Endothelial cell of hepatic sinusoid (primary cell): ENCODE measurements around the gene BTBD9.

Experiments used
- in situ Hi-C: cut with HindIII; loops from 2 replicates; pipeline ENCODE4 v1.10.0; 2017; ENCODE audit warnings: low sequenced_read_pairs

BTBD9 gene

DNA sequence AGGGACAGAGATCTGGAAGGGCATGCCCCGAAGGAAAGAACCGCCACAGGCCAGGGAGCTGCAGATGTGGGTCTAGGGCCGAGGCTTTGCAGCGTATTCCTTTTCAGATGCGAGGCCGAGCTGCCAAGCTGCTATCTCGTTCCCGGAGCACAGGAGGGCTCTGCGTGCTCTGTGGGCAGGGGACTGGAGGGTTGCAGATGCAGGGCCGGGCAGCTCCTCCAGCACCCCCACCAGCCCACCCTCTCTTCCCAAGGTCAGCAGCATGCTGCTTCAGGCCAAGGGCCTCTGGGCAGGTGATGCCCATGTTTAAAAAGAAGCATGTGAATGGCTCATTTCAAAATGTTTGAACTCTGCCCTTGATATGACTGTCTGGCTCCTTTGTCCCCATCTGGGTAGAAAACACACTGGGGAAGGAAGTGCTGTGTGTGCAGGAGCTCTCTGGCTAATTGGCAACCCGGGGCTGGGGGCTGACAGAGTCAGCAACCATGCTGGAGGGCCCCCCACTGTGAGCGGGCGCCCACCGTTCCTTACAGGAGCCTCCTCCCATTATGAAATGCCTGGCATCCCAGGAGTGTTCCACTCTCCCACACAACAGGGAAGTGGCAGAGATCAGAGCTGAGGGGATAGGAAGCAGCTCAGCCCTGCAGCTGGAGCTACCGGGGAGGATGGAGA lies 466.9 kb downstream of the BTBD9 start:
- in situ Hi-C loops = loop anchor here (10.0 kb wide), 1 partner anchor 102 kb away; no protein-coding TSS in a partner anchor

DNA sequence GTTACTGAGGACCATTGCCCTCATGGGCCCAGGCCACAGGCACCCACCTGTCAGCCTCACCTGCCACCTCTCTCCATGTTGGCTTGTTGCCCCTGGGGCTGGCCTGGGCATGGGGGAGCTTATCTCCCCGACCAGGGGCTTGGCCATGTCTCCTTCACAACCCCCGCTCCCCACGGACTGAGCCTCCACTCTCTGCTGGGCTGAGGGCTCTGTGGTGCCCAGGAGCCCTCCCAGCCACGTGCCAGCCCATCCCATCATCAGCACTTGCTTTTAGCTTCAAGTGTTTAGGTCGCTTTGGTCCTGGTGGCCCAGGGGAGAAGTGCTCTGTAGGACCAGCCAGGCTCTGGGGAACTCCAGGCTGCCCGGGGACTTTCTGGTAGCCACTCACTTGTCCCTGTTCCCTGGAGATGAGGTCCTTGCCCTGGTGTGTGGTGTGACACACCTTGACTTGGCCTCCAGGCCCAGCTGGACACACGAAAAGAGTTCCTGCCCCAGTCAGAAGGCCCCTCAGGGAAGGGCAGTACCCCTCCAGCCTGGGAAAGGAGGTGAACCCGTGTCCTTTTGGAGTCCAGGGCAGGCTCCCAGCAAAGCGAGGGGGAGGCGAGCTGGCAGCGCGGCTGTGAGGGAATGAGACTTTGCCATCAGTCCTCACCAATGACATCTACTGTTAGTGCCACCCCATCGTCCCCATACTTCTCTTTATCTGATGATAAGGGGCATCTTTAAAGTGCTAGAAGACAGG lies 467.6 kb downstream of the BTBD9 start:
- in situ Hi-C loops = loop anchor here (10.0 kb wide), 1 partner anchor 103 kb away; no protein-coding TSS in a partner anchor

DNA sequence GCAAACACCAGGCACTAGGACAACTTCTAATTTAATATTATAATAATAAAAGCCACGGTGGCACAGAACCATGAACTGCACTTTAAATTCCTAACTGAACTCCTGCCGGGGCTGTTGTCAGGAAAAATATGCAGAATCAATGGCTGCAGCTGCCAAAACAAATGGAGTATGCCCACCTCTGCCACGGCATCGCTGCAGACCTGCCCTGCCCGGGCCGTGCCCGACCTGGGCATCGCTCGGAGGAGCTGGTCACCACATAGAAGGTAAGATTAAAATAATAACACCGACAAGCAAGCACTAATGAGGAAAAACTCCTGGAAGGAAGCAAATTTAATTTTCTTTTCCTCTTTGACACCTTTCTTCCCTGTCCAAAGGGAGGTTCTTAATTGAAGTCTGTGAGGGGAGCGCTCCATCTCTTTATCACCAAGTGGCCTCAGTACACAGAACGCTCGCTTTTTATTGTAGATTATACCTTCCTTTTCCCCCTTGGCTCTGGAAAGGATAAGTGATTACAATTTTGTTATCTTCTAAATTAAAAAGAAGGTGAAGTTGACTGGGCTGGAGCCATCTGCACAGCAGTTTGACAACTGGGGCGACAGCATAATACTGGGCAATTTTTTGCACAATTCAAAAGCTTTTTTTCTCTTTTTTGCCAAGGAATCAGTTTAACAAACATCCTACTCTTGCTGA lies 468.9 kb downstream of the BTBD9 start:
- in situ Hi-C loops = loop anchor here (10.0 kb wide), 1 partner anchor 104 kb away; no protein-coding TSS in a partner anchor

DNA sequence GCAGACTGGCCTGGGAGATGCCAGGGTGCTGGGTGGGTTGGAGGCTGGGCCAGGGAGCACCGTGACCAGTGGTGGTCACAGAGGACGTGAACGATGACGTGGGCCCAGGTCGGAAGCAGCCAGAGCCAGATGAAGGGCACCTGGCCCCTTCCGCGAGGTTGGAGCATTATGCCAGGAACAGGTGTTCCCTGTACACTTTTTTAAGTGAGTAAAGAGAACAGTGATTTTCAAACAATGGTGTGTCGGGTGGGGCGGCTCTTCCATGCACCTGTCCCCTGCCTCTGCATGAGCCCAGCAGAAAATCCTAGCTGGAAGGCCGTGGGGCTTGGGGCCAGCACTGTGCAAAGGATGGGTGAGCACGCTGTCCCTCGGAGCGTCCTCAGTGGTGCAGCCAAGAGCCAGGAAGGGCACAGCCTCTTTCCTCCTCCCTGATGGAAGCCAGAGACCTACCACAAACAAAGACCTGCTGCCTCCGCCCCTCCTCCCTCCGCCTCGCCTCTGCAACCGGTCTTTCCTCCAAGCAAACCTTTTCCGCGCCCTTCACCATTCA lies 469.7 kb downstream of the BTBD9 start:
- in situ Hi-C loops = loop anchor here (10.0 kb wide), 1 partner anchor 105 kb away; no protein-coding TSS in a partner anchor

DNA sequence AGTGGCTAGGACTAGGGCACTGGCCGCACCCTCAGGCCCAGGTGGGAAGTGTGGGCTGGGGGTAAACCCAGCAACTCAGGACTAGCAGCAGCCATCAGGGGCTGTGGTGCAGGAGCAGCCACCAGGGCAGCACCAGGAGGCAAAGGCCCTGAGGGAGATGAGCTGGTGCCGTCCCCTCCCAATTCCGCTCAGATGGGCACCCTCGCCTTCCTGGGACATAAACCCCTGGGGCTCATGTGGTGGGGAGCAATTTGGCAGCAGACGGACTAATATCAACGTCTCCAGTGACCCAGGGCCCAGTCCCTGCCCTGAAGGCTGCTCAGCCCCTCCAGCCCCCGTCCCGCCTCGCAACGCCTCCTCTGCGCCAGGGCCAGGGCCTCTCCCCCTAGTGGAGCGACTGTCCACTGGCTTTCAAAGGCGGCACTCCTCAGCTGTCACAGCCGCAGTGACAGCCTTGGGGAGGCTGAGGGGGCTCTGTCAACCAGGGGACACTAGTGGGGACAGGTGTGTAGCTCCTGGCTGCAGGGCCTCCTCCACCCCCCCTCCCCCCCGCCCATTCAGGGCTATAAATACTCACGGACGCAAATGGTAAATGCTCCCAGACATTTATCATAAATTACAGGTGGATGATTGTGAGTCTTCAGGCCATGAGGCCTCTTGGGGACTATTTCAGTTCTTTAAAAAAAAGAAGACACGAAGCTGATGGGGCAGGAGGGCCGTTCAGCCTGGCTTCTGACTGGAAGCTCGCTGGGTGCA lies 470.3 kb downstream of the BTBD9 start:
- in situ Hi-C loops = no loop called here

DNA sequence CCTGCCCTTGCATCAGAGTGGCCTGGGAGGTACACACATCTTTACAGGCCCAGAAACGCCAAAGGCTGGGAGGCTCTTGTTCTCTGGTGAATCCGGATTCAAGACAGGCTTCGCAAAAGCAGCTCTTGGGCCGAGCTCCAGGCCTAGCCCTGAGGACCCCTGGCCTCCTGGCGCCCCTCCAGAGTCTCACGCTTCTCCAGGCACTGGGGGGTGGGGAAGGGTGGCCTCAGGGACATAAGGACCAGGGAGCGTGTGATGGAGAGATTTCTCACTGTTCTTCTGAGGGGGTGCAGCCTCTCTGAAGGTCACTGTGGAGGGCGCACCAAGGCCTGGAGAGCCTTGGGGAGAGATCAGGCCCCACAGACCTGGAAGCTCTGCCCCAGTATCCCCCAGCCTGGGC lies 471.0 kb downstream of the BTBD9 start:
- in situ Hi-C loops = no loop called here

DNA sequence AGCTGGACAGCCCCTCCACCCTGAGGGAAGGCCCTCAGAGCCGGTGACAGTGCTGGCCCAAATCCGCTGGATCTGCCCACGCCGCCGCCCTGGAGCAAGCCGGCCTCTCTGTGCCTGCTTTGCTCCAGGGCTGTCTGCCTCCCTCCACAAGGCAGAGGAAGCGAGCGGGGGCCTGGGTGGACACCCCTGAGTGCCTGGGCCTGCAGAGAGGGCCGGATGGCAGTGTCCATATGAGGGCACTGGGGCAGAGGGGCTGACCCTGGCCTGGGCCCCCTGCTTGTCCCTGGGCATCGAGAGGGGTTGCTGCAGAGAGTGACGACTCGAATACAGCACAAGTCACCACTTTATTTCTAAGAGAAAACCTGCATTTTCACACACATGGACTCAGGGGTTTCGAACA lies 471.6 kb downstream of the BTBD9 start:
- in situ Hi-C loops = no loop called here

DNA sequence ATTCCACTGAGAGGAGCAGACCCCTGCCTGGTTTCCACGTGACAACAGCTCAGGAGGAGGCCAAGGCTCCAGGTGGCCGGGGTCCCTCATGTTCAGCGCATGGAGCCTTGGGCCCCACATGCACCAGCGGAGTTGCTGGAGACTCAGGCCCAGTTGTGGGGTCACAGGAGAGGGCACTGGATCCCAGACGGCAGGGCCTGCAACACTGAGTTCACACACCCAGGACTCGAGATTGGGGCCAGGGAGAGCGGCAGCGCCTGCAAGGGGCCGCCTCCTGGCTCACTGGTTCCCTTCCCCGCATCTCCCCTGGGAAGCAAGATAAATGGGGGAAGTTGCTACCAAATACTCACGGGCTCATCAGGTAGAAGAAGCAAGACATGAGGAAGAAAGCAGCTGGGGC lies 472.1 kb downstream of the BTBD9 start:
- in situ Hi-C loops = no loop called here

DNA sequence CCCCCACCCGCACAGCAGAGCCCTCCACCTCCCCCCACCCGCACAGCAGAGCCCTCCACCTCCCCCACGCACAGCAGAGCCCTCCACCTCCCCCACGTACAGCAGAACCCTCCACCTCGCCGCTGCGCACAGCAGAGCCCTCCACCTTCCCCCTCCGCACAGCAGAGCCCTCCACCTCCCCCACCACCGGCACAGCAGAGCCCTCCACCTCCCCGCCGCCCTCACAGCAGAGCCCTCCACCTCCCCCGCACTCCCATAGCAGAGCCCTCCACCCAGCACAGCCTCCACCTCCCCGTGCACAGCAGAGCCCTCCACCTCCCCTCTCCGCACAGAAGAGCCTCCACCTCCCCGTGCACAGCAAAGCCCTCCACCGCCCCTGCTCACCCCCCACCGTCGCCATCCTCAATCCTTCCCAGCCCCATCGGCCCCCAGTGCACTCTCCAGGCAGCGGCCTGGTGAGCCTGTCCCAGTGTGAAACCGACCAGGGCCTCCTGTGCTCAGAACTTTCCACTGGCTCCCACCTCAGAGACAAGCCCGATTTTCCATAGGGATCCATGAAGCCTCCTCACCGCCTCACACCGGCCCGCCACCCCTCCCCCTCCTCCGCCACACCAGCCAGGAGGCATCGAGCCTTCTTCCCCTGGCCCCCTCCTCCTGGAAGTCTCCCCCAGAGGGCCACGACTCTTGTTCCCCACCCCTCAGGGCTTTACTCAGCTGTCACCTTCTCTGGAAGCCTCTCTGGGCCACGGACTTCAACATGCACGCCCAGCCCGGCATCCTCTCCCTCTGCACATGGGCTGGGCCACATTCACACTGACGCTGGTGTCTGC lies 473.1 kb downstream of the BTBD9 start:
- in situ Hi-C loops = no loop called here

DNA sequence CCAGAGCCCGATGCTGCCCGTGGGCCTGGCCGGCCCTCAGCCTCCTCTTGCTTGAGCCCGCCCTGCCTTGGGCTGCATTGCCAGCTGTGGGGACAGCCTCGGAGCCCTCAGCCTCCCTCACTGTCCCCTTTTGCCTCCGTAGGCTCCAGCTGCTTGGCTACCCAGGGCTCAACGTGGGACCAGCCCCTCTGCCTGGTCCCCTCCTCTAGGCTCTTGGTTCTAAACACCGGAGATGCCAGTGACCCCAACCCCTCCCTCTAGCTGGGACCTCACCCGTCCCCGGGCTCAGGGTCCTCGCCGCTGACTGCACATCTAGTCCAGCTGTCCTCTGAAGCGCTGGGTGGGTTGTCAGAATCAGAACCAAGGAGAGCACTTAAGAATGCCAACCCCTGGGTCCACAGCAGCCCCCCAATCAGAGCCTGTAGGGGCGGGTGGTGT lies 475.0 kb downstream of the BTBD9 start:
- in situ Hi-C loops = no loop called here

DNA sequence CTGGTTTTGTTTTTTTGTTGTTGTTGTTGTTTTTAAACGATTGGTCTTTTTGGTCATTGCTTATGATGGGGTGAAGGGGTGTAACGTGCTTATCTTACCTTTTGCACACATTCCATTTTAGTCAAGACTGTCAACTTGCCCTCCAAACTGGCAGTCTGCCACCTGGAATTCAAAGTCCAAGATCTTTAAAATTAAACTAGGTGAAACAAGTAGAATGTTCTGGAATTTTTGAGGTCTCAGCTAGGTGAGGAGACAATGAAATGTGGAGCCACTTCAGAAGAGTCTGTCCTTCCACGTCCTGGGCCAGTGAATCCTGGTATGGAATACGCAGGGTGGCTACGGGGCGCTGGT lies 475.6 kb downstream of the BTBD9 start:
- in situ Hi-C loops = no loop called here

DNA sequence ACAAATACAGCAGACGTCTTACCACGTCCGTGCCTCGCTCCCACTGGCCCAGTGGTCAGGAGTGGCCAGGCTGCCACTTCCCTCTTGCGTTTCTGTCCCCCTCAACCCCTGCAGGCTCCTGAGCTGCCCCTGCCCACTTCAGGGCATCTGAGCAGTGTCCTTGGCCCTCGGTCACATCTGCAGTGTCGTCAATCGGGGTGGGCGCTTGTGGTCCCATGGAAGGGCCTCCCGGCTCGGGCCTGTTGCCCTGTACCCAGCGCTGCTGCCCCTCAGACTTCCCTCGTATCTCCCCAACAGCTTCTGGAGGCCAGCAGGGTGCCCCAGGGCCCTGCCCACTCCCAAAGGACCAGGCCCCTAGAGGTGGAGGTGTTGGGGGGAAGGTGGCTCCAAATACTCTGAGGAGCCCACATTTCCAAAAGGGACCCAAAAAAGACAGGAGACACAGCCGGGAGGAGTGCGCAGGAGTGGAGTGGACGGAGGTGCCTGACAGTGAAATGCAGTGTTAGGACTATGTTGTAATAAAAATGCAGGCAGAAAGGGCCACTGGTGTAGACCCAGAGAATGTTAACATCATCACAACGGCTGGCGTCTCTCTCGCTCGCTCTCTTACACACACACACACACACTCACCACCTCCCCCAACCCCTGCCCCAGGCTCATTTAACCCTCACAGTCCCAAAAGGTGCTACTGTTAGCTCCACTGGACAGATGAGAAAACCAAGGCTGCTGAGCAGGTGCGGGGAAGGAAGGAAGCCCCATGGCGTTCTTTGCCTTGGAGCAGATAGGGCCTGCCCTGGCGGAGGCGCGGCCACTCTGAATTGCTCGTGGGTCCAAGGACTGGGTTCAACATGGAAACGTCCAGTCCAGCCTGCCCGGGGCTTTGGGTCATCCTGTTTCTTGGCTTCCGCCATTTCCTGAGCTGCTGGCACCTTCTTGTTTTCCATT lies 476.3 kb downstream of the BTBD9 start:
- in situ Hi-C loops = no loop called here

DNA sequence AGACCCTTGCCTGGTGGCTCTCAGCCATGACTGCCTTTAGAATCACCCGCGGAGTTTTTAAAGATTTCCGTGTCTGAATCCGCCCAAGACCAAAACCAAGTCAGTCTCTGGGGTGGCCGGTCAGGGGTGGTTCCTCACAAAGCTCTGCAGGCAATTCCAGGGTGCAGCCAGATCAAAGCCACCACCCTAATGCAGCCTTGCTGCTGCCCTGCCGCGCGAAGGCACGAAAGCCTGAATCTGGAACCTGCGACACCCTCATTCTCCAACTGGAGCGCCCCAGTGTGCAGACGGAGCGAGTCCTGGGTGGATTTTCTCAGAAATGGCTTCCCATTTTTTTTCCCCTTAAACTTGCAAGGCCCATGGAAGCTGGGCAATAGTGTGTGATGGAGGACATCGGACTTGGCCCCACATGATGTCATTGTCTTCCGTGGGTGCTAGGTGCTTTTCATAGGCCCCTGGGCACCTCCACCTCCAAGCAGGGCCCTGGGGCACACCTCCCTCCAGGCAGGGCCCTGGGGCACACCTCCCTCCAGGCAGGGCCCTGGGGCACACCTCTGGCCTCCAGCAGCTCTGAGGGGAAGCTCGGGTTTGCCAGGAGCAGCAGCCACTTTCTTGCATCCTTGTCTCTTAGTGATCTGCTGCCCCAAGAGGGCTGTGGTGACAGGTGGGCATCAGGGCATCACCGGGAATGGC lies 477.1 kb downstream of the BTBD9 start:
- in situ Hi-C loops = no loop called here

DNA sequence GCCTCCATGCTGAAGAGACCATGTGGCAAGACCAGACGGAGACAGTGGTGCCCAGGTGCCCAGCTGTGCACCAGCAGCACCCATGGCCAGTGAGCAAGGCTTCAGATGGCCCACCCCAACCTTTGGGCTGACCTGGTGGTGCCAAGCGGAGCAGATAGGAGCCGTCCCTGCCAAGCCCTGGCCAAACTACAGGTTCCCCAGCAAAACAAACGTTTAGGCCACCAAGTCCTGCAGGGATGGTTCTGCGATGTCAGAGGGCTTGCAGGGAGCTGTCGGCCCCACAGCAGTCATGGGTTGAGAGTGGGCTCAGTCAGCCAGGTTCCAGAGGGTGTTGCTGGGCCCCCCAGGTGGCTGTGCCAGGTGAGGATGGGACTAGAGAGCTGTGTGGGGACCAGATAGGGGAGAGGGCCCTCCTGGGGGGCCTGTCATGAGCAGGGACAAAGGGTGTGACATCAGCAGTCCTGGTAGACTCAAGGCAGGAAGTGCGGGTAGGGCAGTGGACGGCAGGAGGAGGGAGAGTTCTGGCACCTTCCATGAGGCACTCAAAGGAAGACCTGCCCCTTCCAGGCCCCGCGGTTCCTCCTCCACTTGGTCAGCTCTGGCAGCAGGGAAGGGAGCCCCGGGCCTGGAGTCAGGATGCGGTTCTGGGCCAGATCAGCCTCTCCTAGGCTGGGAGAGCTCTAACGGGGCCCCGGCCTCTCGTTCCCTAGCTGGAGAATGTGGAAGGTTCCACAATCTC lies 477.8 kb downstream of the BTBD9 start:
- in situ Hi-C loops = no loop called here

DNA sequence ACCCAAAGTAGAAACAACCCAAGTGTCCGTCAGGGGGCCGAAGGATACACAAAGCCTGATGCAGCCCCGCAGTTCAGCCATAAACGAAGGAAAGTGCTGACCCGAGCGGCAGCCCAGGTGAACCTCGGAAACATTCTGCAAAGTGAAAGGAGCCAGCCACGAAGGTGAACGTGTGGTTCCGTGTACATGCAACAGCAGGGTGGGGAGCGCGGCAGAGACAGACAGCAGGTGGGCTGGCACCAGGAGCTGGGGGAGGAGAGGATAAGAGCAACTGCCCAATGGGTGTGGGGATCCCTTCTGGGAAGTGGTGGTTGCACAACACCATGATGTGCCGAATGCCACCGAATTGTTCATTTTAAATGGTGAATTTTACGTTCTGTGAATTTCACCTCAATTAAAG lies 478.4 kb downstream of the BTBD9 start:
- in situ Hi-C loops = no loop called here

DNA sequence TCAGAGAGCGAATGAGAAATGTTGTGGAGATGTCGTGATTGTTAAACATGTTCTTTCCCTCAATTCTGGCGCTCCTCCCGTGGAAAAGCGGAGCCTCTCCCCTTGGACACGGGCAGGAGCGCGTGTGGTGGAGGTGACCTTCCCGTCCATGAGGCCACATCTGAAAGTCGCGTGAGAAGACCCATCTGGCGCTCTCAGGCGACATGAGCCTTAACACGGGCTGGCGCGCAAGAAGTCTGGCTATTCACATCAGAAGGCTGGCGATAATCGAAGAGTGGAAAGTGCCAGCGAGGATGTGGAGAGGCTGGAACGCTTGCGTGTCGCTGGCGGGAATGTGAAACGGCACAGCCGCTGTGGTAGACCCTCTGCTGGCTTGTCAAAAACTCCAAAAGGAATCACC lies 478.9 kb downstream of the BTBD9 start:
- in situ Hi-C loops = no loop called here

DNA sequence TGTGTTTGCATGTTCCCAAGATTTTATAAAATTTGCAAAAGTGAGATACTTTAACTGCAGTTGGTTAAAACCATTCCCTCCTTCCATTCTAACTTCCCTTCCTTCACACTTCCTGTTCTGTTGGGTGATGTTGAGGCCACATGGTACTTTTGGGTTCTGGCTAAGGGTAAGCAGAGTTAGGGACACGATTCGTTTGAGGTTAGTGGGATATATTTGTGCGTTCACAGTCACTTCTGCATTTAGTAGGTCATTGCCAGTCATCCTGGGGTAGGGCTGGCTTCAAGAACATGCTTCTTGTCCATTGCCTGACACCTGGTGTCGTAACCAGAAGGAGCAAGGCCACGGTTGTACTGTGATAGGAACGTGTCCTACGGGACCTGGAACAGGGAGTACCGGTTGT lies 480.1 kb downstream of the BTBD9 start:
- in situ Hi-C loops = no loop called here
